ENCODE measurements around the gene DCTN3. TPM values are rescaled to one million over a fixed set of nuclear protein-coding genes. Genes with fewer than 3 reads are reported as not detected.

DCTN3 gene
- total RNA-seq, 1 donor from 2014 or later: 79.5 TPM

DNA sequence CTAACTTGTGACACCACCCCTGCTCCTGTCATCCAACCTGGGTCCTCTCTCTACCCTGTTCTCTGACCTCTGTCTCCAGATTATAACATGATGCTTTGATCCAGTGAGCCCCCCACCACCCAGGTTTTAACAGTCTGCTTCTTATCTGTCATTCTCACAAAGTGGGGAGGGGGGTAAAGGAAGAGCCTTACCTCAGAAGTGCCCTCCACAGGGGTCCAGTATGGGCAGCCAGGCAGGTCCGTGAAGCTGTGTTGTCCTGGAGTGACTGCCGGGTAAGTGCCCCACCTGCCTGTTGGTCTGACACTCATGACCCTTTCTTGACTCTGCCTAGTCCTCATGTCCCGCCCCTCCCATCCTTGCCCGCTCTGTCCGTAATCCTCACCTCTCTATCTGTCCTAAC is 35.1 kb upstream of the DCTN3 start:
- H3K9me3 Mint-ChIP-seq (ENCODE audit: low read depth): no peaks in the 10 kb centered on the region
- no peaks in the 10 kb centered on the region for H3K27me3 Mint-ChIP-seq (ENCODE audit: low read depth)
- H3K36me3 Mint-ChIP-seq (ENCODE audit: low read depth): peaks cover 2% of the 10 kb centered on the region
- H3K4me1 Mint-ChIP-seq (ENCODE audit: low read depth): peaks cover 48% of the 10 kb centered on the region
- DNase-seq (ENCODE audit: low spot score): no peak
- TF ChIP-seq, protein P1, sequence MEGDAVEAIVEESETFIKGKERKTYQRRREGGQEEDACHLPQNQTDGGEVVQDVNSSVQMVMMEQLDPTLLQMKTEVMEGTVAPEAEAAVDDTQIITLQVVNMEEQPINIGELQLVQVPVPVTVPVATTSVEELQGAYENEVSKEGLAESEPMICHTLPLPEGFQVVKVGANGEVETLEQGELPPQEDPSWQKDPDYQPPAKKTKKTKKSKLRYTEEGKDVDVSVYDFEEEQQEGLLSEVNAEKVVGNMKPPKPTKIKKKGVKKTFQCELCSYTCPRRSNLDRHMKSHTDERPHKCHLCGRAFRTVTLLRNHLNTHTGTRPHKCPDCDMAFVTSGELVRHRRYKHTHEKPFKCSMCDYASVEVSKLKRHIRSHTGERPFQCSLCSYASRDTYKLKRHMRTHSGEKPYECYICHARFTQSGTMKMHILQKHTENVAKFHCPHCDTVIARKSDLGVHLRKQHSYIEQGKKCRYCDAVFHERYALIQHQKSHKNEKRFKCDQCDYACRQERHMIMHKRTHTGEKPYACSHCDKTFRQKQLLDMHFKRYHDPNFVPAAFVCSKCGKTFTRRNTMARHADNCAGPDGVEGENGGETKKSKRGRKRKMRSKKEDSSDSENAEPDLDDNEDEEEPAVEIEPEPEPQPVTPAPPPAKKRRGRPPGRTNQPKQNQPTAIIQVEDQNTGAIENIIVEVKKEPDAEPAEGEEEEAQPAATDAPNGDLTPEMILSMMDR (IDR thresholded peaks at IDR 0.05): no peak
- no peak overlapping the region for H3K27ac Mint-ChIP-seq (ENCODE audit: unreplicated experiment)
- no peak overlapping the region for H3K4me3 Mint-ChIP-seq (ENCODE audit: unreplicated experiment)

DNA sequence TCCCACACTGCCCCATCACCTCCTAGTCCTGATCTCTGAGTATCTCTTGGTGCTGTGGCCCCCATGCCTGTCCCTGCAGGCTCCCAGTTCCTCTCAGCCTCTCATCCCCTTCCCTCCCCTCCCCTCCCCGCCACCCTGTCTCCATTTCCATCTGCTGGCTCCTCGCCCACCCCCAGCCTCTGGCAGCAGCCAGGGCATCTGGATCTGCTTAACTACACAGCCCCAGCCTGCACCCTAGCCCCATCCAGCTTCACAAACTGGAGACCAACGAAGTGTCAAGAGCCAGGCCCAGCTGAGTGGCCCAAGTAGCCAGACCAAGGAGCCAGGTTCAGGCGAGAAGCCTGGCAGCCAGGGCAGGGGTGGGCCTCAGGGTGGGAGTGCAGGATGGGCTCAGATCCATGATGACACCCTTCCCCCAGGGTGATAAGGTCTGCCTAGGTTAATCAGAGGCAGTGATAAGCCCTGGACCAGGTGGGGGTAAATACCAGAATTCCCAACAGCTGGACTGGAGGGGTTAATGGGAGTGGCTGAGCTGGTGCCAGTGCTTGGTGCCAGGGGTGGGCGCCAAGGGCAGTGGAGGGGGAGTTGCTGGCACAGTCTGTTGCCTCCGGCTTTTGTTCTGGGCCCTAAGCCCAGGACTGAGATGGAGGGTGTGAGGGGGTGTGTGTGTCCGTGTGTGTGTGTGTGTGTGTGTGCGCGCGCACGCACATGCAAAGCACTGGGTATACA is 34.2 kb upstream of the DCTN3 start:
- Mint-ChIP-seq H3K27ac (ENCODE audit: unreplicated experiment) (peak overlapping the region; percentile 98), H3K4me1 (ENCODE audit: low read depth) (peaks cover 48% of the 10 kb centered on the region), H3K27me3 (ENCODE audit: low read depth) (no peaks in the 10 kb centered on the region), H3K9me3 (ENCODE audit: low read depth) (no peaks in the 10 kb centered on the region), H3K4me3 (ENCODE audit: unreplicated experiment) (peak overlapping the region; percentile 37), H3K36me3 (ENCODE audit: low read depth) (peaks cover 4% of the 10 kb centered on the region)
- DNase-seq (ENCODE audit: low spot score): peak; percentile 79
- TF ChIP-seq, protein P1 (IDR thresholded peaks at IDR 0.05): no peak

DNA sequence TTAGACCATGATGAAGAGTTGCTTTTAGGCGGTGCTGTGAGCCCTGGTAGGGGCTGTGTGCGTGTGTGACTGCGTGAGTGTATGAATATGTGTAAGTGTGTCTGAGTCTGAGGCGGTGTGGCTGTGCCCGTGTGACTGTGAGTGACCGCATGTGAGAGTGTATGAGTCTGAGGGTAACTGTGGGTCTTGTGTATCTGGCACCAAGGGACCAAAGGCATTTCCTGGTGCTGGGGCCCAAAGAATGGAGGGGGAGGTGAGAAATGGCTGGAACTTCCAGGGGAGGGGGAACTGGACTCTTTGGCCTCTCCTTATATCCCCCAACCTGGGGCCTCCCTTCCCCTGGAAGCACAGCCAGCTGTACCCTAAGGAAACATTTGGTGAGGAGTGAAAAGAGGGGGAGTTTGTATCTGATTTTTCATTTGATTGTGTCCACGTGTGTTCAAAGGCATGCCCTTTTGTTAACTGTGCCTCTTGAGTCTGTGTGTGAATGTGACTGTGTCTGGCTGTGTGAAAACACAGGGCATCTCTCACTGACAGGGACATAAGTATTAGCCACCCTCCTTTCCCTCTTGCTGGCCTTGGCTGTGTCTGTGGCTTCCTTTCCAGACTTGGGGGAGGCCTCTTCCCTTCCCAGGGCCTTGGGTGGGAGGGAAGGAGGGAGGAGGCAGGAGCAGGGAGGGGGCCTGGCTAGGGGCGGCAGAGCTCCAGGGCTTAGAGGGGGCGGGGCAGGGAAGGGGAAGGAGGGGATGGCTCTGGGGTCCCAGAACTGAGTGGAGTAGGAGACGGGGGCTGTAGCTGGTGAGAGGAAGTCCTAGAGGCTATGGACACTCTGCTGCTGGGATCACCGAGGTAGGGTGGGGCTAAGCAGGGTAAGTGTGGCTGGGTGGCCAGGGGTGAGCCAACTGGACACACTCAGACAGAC is 33.1 kb upstream of the DCTN3 start:
- H3K36me3 Mint-ChIP-seq (ENCODE audit: low read depth): peaks cover 10% of the 10 kb centered on the region
- no peaks in the 10 kb centered on the region for H3K9me3 Mint-ChIP-seq (ENCODE audit: low read depth)
- H3K4me3 Mint-ChIP-seq (ENCODE audit: unreplicated experiment): peak overlapping the region; percentile 81

DNA sequence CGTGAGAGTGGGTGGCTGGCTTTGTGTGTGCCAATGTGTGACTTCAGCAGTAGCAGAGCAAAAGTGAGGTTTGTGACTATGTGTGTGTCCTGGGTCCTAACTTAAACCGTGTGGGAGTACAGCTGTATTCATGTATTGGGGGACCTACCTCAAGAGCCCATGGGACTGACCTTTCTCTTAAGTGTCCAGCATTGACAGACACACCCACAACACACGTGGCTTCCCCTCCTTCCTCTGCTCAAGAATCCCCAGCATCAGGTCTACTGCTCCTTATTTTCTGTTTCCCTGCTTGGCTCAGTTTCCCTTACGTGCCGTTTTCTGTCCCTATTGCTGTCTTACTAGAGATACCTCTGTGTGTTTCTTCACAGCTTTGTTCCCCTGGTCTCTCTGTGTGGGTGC is 32.3 kb upstream of the DCTN3 start:
- Mint-ChIP-seq H3K27ac (ENCODE audit: unreplicated experiment) (peak overlapping the region; percentile 98), H3K36me3 (ENCODE audit: low read depth) (peaks cover 11% of the 10 kb centered on the region), H3K9me3 (ENCODE audit: low read depth) (no peaks in the 10 kb centered on the region), H3K4me1 (ENCODE audit: low read depth) (peaks cover 59% of the 10 kb centered on the region), H3K27me3 (ENCODE audit: low read depth) (no peaks in the 10 kb centered on the region), H3K4me3 (ENCODE audit: unreplicated experiment) (peak overlapping the region; percentile 81)
- TF ChIP-seq, protein P1 (IDR thresholded peaks at IDR 0.05): no peak
- DNase-seq (ENCODE audit: low spot score): no peak

More for the DNA sequence above, 33.1 kb upstream of the DCTN3 start:
- no peak for DNase-seq (ENCODE audit: low spot score)
- TF ChIP-seq, protein P1 (IDR thresholded peaks at IDR 0.05): no peak
- Mint-ChIP-seq H3K27me3 (ENCODE audit: low read depth) (no peaks in the 10 kb centered on the region), H3K4me1 (ENCODE audit: low read depth) (peaks cover 51% of the 10 kb centered on the region), H3K27ac (ENCODE audit: unreplicated experiment) (peak overlapping the region; percentile 98)

DNA sequence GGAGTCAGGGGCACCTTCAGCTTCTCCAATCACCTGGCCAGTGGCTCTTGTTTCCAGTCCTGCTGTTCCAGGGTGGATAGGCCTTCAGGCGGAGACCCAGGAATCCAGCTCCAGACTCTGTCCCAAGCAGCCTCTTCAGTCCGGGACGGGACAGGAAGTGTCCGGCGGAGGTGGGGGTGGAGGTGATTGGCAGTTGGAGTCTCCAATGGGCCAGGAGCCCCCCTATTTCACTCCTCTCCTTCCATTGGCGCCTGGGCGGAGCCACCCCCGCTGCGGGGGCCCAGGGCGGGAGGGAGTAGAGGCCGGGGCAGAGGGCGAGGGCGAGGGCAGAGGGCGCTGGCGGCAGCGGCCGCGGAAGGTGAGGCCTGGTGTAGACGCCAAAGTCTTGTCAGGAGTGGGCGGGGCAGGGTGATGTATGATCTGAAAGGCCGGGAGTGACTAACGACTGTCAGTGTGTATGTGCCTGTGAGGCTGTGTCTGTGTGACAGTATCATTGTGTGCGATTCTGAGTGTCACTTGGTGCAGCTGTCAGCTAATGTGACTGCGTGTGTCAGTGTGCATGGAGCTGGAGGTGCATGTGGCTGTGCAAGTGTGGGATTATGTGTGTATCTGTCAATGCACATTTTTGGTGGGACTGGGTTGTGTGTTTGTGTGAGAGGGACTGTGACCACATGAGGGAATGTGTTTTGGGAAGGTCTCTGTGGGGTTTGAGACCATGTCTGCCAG is 31.7 kb upstream of the DCTN3 start, which contains the start of gene IL11RA:
TSS of gene IL11RA (plus strand) at position 310 of the 726 bp plus-strand sequence. CDS start 3,033 bp downstream, outside the sequence.
- H3K4me1 Mint-ChIP-seq (ENCODE audit: low read depth): peaks cover 65% of the 10 kb centered on the region
- TF ChIP-seq, protein P1 (IDR thresholded peaks at IDR 0.05): no peak
- peaks cover 11% of the 10 kb centered on the region for H3K36me3 Mint-ChIP-seq (ENCODE audit: low read depth)
- H3K27me3 Mint-ChIP-seq (ENCODE audit: low read depth): no peaks in the 10 kb centered on the region
- H3K27ac Mint-ChIP-seq (ENCODE audit: unreplicated experiment): peak within 1 kb of the TSS; percentile 98
- DNase-seq (ENCODE audit: low spot score): no peak
- H3K9me3 Mint-ChIP-seq (ENCODE audit: low read depth): no peaks in the 10 kb centered on the region
- peak within 1 kb of the TSS; percentile 81 for H3K4me3 Mint-ChIP-seq (ENCODE audit: unreplicated experiment)

Measured in chondrocyte (in vitro differentiated cells).